ENCODE measurements around the gene CFLAR.
A peak's percentile ranks its signal among the peaks of the same experiment; 100 is the strongest.

The CFLAR gene

DNA sequence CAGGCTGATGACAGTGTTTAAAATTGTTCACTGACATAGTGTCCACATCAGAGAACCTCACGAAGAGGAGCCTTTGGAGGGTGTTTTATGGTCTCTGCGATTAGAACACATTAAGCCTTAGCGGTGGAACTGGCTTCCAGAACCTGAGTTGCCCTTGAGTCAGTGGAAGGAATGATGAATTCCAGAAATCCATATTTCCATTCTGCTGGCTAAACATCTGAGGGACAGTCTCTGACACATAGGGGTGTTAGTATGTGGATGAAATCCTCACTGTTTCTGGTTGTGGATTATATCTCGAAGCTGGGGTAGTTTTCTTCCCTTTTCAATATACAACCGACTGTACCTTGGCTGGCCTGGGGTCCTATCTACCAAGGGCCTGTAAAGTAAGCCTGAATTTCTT, 71.0 kb downstream of the CFLAR start:
- peaks cover 3 to 9% of the 10 kb centered on the region in 2 donors for H3K4me1 ChIP-seq (ENCODE audit: control insufficient read depth in 1 of 2, insufficient read depth in 2 of 2, low read length in 2 of 2)

DNA sequence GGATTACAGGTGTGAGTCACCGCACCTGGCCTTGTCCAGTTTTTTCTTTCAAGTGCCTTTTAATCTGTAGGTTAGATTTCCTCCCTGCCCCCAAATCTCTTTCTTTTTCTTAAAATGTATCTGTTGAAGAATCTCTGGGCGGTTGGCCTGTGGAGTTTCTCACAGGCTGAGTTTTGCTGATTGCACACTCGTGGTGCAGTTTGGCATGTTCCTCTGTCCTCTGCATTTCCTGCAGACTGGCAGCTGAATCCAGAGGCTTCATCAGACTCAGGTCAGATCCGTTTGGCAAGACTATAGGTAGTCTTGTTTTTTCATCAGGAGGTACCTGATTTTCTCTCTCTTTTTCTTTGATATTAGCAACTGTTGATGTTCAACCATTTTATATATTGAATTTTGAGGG, 72.5 kb downstream of the CFLAR start:
- no peaks in the 10 kb centered on the region for H3K9me3 ChIP-seq (ENCODE audit: control insufficient read depth in 1 of 2, low read length in 2 of 2)
- H3K27ac ChIP-seq (ENCODE audit: low read length): no peak overlapping the region
- peaks cover 0 to 4% of the 10 kb centered on the region in 2 donors for H3K36me3 ChIP-seq (ENCODE audit: control insufficient read depth in 1 of 2, insufficient read depth in 2 of 2, low read length in 2 of 2)
- H3K4me1 ChIP-seq (ENCODE audit: control insufficient read depth in 1 of 2, insufficient read depth in 2 of 2, low read length in 2 of 2): peaks cover 3 to 12% of the 10 kb centered on the region in 2 donors
- no peaks in the 10 kb centered on the region for H3K27me3 ChIP-seq (ENCODE audit: low read depth, low read length)
- H3K4me3 ChIP-seq (ENCODE audit: low read depth in 1 of 2, low read length in 2 of 2): no peak overlapping the region

More for the DNA sequence above, 71.0 kb downstream of the CFLAR start:
- Histone ChIP-seq H3K36me3 (ENCODE audit: control insufficient read depth in 1 of 2, insufficient read depth in 2 of 2, low read length in 2 of 2) (peaks cover 0 to 4% of the 10 kb centered on the region in 2 donors), H3K9me3 (ENCODE audit: control insufficient read depth in 1 of 2, low read length in 2 of 2) (no peaks in the 10 kb centered on the region), H3K27me3 (ENCODE audit: low read depth, low read length) (no peaks in the 10 kb centered on the region), H3K27ac (ENCODE audit: low read length) (no peak overlapping the region), H3K4me3 (ENCODE audit: low read depth in 1 of 2, low read length in 2 of 2) (no peak overlapping the region)

DNA sequence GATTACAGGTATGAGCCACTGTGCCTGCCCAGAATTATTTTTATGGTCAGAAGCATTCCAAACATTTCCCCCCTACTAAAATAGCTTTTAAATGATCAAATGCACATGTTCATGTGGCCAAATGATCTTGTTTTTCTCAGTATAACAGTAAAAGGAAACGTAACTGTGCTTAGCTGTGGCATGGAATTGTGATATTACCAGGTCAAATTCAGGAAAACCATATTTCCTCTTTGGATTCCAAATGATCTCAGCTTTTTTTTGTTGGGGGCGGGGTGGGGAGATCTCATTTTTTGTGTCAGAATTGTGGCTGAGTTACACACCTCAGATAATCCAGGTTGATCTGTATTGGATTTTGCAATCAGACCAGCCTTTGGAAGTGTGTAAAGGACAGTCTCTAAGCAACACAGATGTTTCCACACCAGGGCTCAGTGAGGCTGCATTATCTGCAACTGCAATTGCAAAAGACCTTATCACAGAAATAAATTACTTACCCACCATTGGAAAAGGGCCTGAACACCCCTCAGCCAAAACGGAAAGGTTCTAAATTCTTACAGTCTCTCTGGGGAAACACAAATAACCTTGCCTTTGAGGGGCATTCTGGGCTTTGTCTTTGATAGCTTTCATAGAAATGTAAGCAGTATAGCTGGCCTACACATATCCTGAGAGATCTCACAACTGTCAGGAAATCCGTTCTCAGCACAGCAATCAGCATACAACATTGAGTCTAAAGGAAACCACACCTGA, 75.3 kb downstream of the CFLAR start:
- peaks cover 3% of the 10 kb centered on the region in 2 donors for H3K4me1 ChIP-seq (ENCODE audit: control insufficient read depth in 1 of 2, insufficient read depth in 2 of 2, low read length in 2 of 2)
- no peak overlapping the region for H3K4me3 ChIP-seq (ENCODE audit: low read depth in 1 of 2, low read length in 2 of 2)
- no peaks in the 10 kb centered on the region for H3K9me3 ChIP-seq (ENCODE audit: control insufficient read depth in 1 of 2, low read length in 2 of 2)
- no peak overlapping the region for H3K27ac ChIP-seq (ENCODE audit: low read length)
- peaks cover 0 to 4% of the 10 kb centered on the region in 2 donors for H3K36me3 ChIP-seq (ENCODE audit: control insufficient read depth in 1 of 2, insufficient read depth in 2 of 2, low read length in 2 of 2)
- no peaks in the 10 kb centered on the region for H3K27me3 ChIP-seq (ENCODE audit: low read depth, low read length)

DNA sequence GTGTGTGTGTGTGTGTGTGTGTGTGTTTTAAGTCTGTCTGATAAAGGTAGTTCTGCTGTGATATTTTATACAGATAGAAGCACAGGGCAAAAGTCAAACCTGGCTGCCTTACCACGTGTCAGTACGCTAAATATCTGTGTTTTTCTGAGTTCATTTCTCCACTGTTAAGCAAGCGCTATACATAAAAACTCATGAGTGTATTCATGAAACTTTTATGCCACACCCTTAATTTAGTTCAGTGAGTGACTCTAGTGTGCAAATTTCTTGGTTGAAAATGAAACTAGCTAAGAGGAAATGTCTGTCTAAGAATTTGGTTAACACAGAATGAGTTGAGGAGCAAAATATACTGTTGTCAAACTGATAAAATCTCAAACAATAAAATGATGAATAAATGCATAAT, 78.1 kb downstream of the CFLAR start:
- no peaks in the 10 kb centered on the region for H3K9me3 ChIP-seq (ENCODE audit: control insufficient read depth in 1 of 2, low read length in 2 of 2)
- H3K4me3 ChIP-seq (ENCODE audit: low read depth in 1 of 2, low read length in 2 of 2): no peak overlapping the region
- H3K36me3 ChIP-seq (ENCODE audit: control insufficient read depth in 1 of 2, insufficient read depth in 2 of 2, low read length in 2 of 2): no peaks in the 10 kb centered on the region
- H3K4me1 ChIP-seq (ENCODE audit: control insufficient read depth in 1 of 2, insufficient read depth in 2 of 2, low read length in 2 of 2): peaks cover 3% of the 10 kb centered on the region in 2 donors
- H3K27me3 ChIP-seq (ENCODE audit: low read depth, low read length): no peaks in the 10 kb centered on the region
- H3K27ac ChIP-seq (ENCODE audit: low read length): peak overlapping the region; percentile 61

DNA sequence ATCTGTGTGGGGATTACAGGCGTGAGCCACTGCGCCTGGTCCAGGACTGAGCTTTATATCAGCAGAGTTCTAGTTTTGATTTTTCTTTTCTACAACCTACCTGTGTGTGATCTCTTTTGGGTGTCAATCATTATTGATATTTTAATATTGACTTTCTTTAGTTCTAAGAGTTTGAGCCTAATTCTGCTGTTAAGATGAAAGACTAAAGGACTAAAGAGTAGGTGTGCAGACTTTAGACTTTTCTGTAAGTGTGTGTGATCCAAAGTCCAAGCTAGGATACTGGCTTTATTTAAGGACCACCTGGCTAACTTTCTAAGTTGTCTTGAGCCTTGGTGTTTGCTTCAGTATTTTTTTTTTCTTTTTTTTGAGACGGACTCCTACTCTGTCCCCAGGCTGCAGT, 79.4 kb downstream of the CFLAR start:
- no peak overlapping the region for H3K27ac ChIP-seq (ENCODE audit: low read length)
- H3K27me3 ChIP-seq (ENCODE audit: low read depth, low read length): no peaks in the 10 kb centered on the region
- peaks cover 3% of the 10 kb centered on the region in 2 donors for H3K4me1 ChIP-seq (ENCODE audit: control insufficient read depth in 1 of 2, insufficient read depth in 2 of 2, low read length in 2 of 2)
- H3K36me3 ChIP-seq (ENCODE audit: control insufficient read depth in 1 of 2, insufficient read depth in 2 of 2, low read length in 2 of 2): no peaks in the 10 kb centered on the region
- H3K9me3 ChIP-seq (ENCODE audit: control insufficient read depth in 1 of 2, low read length in 2 of 2): no peaks in the 10 kb centered on the region
- no peak overlapping the region for H3K4me3 ChIP-seq (ENCODE audit: low read depth in 1 of 2, low read length in 2 of 2)

DNA sequence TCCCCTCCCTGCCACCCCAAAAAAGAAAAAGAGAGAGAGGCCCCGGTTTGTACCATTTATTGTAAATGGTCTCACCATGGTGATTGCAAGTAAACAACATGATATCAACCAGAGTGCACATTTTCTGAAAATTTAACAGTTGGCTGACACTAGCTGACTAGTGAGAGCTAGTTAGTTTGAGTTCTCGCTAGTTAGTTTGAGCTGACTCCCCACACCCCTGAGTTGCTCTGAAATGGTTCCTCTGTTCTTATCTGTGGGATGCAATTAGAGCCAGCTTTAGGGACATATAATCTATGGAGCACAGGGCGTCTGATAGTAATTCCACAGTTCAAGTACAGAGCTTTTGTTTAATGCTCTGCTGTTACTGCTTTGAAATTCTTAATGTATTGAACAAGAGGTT, 80.0 kb downstream of the CFLAR start:
- H3K4me3 ChIP-seq (ENCODE audit: low read depth in 1 of 2, low read length in 2 of 2): no peak overlapping the region
- peaks cover 2 to 3% of the 10 kb centered on the region in 2 donors for H3K4me1 ChIP-seq (ENCODE audit: control insufficient read depth in 1 of 2, insufficient read depth in 2 of 2, low read length in 2 of 2)
- no peaks in the 10 kb centered on the region for H3K9me3 ChIP-seq (ENCODE audit: control insufficient read depth in 1 of 2, low read length in 2 of 2)
- no peaks in the 10 kb centered on the region for H3K27me3 ChIP-seq (ENCODE audit: low read depth, low read length)
- no peak overlapping the region for H3K27ac ChIP-seq (ENCODE audit: low read length)
- no peaks in the 10 kb centered on the region for H3K36me3 ChIP-seq (ENCODE audit: control insufficient read depth in 1 of 2, insufficient read depth in 2 of 2, low read length in 2 of 2)

DNA sequence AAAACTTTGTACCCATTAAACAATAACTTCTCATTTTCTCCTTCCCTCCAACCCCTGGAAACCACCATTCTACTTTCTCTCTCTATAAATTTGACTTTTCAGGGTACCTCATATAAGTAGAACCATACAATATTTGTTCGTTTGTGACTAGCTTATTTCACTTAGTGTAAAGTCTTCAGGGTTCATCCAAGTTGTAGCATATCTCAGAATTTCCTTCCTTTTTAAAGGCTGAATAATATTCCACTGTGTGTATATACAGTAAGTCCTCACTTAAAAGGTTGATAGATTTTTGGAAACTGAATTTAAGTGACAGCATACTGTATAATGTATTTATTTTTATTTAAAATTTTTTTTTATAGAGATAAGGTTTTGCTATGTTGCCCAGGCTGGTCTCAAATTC, 80.8 kb downstream of the CFLAR start:
- Histone ChIP-seq H3K4me3 (ENCODE audit: low read depth in 1 of 2, low read length in 2 of 2) (no peak overlapping the region), H3K27ac (ENCODE audit: low read length) (no peak overlapping the region), H3K9me3 (ENCODE audit: control insufficient read depth in 1 of 2, low read length in 2 of 2) (no peaks in the 10 kb centered on the region), H3K36me3 (ENCODE audit: control insufficient read depth in 1 of 2, insufficient read depth in 2 of 2, low read length in 2 of 2) (no peaks in the 10 kb centered on the region), H3K27me3 (ENCODE audit: low read depth, low read length) (no peaks in the 10 kb centered on the region), H3K4me1 (ENCODE audit: control insufficient read depth in 1 of 2, insufficient read depth in 2 of 2, low read length in 2 of 2) (peaks cover 0 to 3% of the 10 kb centered on the region in 2 donors)

DNA sequence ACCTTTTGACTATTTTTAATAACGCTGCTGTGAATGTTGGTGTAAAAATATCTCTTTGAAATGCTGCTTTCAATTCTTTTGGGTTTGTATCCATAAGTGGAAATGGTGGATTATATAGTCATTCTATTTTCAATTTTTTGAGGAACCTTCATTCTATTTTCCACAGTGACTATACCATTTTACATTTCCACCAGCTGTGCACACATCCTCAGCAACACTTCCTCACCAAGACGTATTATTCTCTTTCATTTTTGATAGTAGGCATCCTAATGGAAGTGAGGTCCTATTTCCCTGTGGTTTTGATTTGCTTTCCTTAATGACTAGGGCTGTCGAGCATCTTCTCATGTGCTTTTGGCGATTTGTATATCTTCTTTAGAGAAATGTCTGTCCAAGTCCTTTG, 81.8 kb downstream of the CFLAR start:
- Histone ChIP-seq H3K4me1 (ENCODE audit: control insufficient read depth in 1 of 2, insufficient read depth in 2 of 2, low read length in 2 of 2) (peaks cover 0 to 2% of the 10 kb centered on the region in 2 donors), H3K9me3 (ENCODE audit: control insufficient read depth in 1 of 2, low read length in 2 of 2) (no peaks in the 10 kb centered on the region), H3K36me3 (ENCODE audit: control insufficient read depth in 1 of 2, insufficient read depth in 2 of 2, low read length in 2 of 2) (no peaks in the 10 kb centered on the region), H3K4me3 (ENCODE audit: low read depth in 1 of 2, low read length in 2 of 2) (no peak overlapping the region), H3K27me3 (ENCODE audit: low read depth, low read length) (no peaks in the 10 kb centered on the region), H3K27ac (ENCODE audit: low read length) (no peak overlapping the region)

DNA sequence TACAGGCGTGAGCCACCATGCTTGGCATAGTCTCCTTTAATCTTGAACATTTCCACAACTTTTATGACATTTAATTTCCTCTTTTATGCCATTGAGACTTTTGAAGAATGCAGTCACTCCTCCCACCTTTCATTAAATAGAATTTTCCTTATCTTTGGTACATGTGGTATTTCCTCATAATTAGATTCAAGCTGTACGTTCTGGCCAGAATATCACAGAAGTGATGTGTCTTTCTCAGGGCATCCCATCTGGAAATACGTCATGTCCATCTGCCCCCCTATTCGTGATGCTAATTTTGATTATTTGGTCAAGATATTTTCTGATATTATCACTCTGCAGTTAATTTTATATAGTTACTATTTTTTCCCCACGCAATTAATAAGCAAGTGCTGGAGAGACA, 83.9 kb downstream of the CFLAR start:
- no peaks in the 10 kb centered on the region for H3K27me3 ChIP-seq (ENCODE audit: low read depth, low read length)
- H3K4me3 ChIP-seq (ENCODE audit: low read depth in 1 of 2, low read length in 2 of 2): no peak overlapping the region
- peak overlapping the region; percentile 31 for H3K27ac ChIP-seq (ENCODE audit: low read length)
- no peaks in the 10 kb centered on the region for H3K9me3 ChIP-seq (ENCODE audit: control insufficient read depth in 1 of 2, low read length in 2 of 2)
- H3K4me1 ChIP-seq (ENCODE audit: control insufficient read depth in 1 of 2, insufficient read depth in 2 of 2, low read length in 2 of 2): peaks cover 0 to 17% of the 10 kb centered on the region in 2 donors
- no peaks in the 10 kb centered on the region for H3K36me3 ChIP-seq (ENCODE audit: control insufficient read depth in 1 of 2, insufficient read depth in 2 of 2, low read length in 2 of 2)

DNA sequence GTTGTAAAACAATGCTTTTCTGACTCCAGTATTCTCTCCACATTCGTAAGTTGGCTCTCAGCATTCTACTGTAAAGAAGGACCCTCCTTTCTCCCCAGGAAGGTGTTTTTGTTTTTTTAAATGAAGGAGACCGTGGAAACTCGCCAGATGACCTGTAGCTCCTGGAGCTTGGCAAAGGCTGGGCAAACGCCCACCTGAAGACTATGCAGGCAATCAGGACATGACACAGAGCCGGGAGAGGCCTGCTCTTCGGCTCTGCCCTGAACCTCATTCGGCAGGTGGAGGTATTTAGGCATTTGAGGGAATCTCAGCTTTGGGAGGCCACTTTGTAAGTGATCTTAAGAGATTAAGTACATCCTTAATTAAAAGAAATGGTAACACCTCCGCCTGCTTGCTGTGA, 84.4 kb downstream of the CFLAR start:
- Histone ChIP-seq H3K9me3 (ENCODE audit: control insufficient read depth in 1 of 2, low read length in 2 of 2) (no peaks in the 10 kb centered on the region), H3K36me3 (ENCODE audit: control insufficient read depth in 1 of 2, insufficient read depth in 2 of 2, low read length in 2 of 2) (no peaks in the 10 kb centered on the region), H3K4me1 (ENCODE audit: control insufficient read depth in 1 of 2, insufficient read depth in 2 of 2, low read length in 2 of 2) (peaks cover 0 to 17% of the 10 kb centered on the region in 2 donors), H3K27ac (ENCODE audit: low read length) (peak overlapping the region; percentile 31), H3K27me3 (ENCODE audit: low read depth, low read length) (no peaks in the 10 kb centered on the region), H3K4me3 (ENCODE audit: low read depth in 1 of 2, low read length in 2 of 2) (no peak overlapping the region)

DNA sequence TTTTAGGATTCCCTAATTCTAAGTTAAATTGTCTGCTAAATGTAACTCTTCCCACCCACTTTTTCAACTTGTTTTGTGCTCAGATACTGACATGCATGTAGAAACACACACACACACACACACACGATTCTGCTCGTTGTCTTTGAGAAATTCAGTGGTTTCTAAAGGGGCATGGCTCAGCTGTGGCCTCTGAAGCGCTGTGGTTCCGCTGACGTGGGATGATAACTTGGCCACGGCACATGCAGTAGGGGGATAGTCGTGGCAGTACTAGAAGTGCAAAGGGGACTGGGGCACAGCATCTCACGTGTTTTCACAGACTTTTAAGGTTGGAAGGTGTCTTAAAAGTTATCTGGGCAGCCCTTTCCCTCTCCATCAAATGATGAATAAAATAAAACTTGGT, 85.4 kb downstream of the CFLAR start:
- no peaks in the 10 kb centered on the region for H3K36me3 ChIP-seq (ENCODE audit: control insufficient read depth in 1 of 2, insufficient read depth in 2 of 2, low read length in 2 of 2)
- peaks cover 0 to 17% of the 10 kb centered on the region in 2 donors for H3K4me1 ChIP-seq (ENCODE audit: control insufficient read depth in 1 of 2, insufficient read depth in 2 of 2, low read length in 2 of 2)
- no peak overlapping the region for H3K27ac ChIP-seq (ENCODE audit: low read length)
- H3K9me3 ChIP-seq (ENCODE audit: control insufficient read depth in 1 of 2, low read length in 2 of 2): no peaks in the 10 kb centered on the region
- no peak overlapping the region for H3K4me3 ChIP-seq (ENCODE audit: low read depth in 1 of 2, low read length in 2 of 2)
- H3K27me3 ChIP-seq (ENCODE audit: low read depth, low read length): no peaks in the 10 kb centered on the region
